H9 (cell line): ENCODE results near the gene CNNM3. TPM values are rescaled to one million over a fixed set of nuclear protein-coding genes. Genes with fewer than 3 reads are reported as not detected.

Source experiments
- DNase-seq: peaks from one replicate; pipeline ENCODE4 v3.0.0-alpha.2; 2017
- H2AFZ ChIP-seq: one replicate; pipeline ENCODE4 v1.6.1; 2013; ENCODE audit warnings: mild to moderate bottlenecking, low read length, control low read depth, moderate library complexity
- H2AK5ac ChIP-seq: 2 replicates; pipeline ENCODE4 v1.6.1; 2013; ENCODE audit warnings: low read length, control low read depth, mixed read lengths; ENCODE audit not compliant: insufficient read length
- H2BK120ac ChIP-seq: one replicate; pipeline ENCODE4 v1.6.1; 2013; ENCODE audit warnings: low read depth, mild to moderate bottlenecking, low read length, control low read depth, inconsistent platforms; ENCODE audit not compliant: poor library complexity, severe bottlenecking
- H2BK12ac ChIP-seq: 2 replicates; pipeline ENCODE4 v1.6.1; 2013; ENCODE audit warnings: low read length, control low read depth, mixed read lengths, low read depth; ENCODE audit not compliant: insufficient read length
- H2BK15ac ChIP-seq: 2 replicates; pipeline ENCODE4 v1.6.1; 2013; ENCODE audit warnings: low read depth, low read length, control low read depth
- H2BK20ac ChIP-seq: one replicate; pipeline ENCODE4 v1.6.1; 2013; ENCODE audit warnings: low read depth, mild to moderate bottlenecking, low read length, control low read depth, inconsistent platforms; ENCODE audit not compliant: poor library complexity, severe bottlenecking
- H2BK5ac ChIP-seq: 2 replicates; pipeline ENCODE4 v1.6.1; 2013; ENCODE audit warnings: low read length, control low read depth, mixed read lengths; ENCODE audit not compliant: insufficient read length
- H3K14ac ChIP-seq: 2 replicates; pipeline ENCODE4 v1.6.1; 2013; ENCODE audit warnings: low read length, control low read depth; ENCODE audit not compliant: insufficient read depth
- H3K18ac ChIP-seq: 2 replicates; pipeline ENCODE4 v1.6.1; 2013; ENCODE audit warnings: low read depth, mild to moderate bottlenecking, mixed read lengths, low read length, control low read depth; ENCODE audit not compliant: insufficient read length
- H3K23ac ChIP-seq: 2 replicates; pipeline ENCODE4 v1.6.1; 2013; ENCODE audit warnings: low read length, control low read depth, mixed read lengths, low read depth; ENCODE audit not compliant: insufficient read length
- H3K23me2 ChIP-seq: 2 replicates; pipeline ENCODE4 v1.6.1; 2013; ENCODE audit warnings: low read depth, mild to moderate bottlenecking, mixed read lengths, low read length, control low read depth; ENCODE audit not compliant: insufficient read length, poor library complexity, severe bottlenecking
- H3K27ac ChIP-seq: 2 replicates; pipeline ENCODE4 v1.5.1; 2013; ENCODE audit warnings: low read length, control low read depth, mixed read lengths, low read depth; ENCODE audit not compliant: insufficient read length
- H3K27me3 ChIP-seq: 2 replicates; pipeline ENCODE4 v1.6.1; 2013; ENCODE audit warnings: low read length, control low read depth, inconsistent platforms; ENCODE audit not compliant: insufficient read depth
- H3K4ac ChIP-seq: 2 replicates; pipeline ENCODE4 v1.6.1; 2013; ENCODE audit warnings: low read depth, mild to moderate bottlenecking, control low read depth, inconsistent platforms, low read length, moderate library complexity
- H3K4me1 ChIP-seq: 2 replicates; pipeline ENCODE4 v1.6.1; 2013; ENCODE audit warnings: low read length, control low read depth, inconsistent platforms; ENCODE audit not compliant: insufficient read depth
- H3K4me2 ChIP-seq: 2 replicates; pipeline ENCODE4 v1.6.1; 2013; ENCODE audit warnings: low read length, control low read depth, mixed read lengths; ENCODE audit not compliant: insufficient read length, insufficient read depth
- H3K56ac ChIP-seq: 2 replicates; pipeline ENCODE4 v1.6.1; 2013; ENCODE audit warnings: low read depth, mild to moderate bottlenecking, mixed read lengths, low read length, control low read depth; ENCODE audit not compliant: insufficient read length
- H3K79me1 ChIP-seq: 2 replicates; pipeline ENCODE4 v1.6.1; 2013; ENCODE audit warnings: low read depth, mild to moderate bottlenecking, moderate library complexity, low read length, control low read depth, inconsistent platforms; ENCODE audit not compliant: insufficient read depth, poor library complexity, severe bottlenecking
- H3K79me2 ChIP-seq: 2 replicates; pipeline ENCODE4 v1.6.1; 2013; ENCODE audit warnings: low read length, control low read depth, inconsistent platforms; ENCODE audit not compliant: insufficient read depth
- H3K9ac ChIP-seq: 2 replicates; pipeline ENCODE4 v1.6.1; 2013; ENCODE audit warnings: low read length, control low read depth, mixed read lengths; ENCODE audit not compliant: insufficient read length; ENCODE audit errors: extremely low read depth
- H3K9me3 ChIP-seq: one replicate; pipeline ENCODE4 v1.6.1; 2013; ENCODE audit warnings: low read depth, low read length, inconsistent platforms; ENCODE audit not compliant: control insufficient read depth
- H3T11ph ChIP-seq: one replicate; pipeline ENCODE4 v1.6.1; 2013; ENCODE audit warnings: mild to moderate bottlenecking, low read length, control low read depth, inconsistent platforms
- H4K20me1 ChIP-seq: one replicate; pipeline ENCODE4 v1.6.1; 2013; ENCODE audit not compliant: control insufficient read depth, insufficient read length, insufficient read depth
- H4K5ac ChIP-seq: 2 replicates; pipeline ENCODE4 v1.6.1; 2013; ENCODE audit warnings: low read depth, mild to moderate bottlenecking, mixed read lengths, low read length, control low read depth; ENCODE audit not compliant: insufficient read length
- H4K8ac ChIP-seq: replicated peaks from 2 replicates; pipeline ENCODE4 v1.6.1; 2013; ENCODE audit warnings: low read length, control low read depth, mixed read lengths, low read depth; ENCODE audit not compliant: insufficient read length
- H4K91ac ChIP-seq: 2 replicates; pipeline ENCODE4 v1.6.1; 2013; ENCODE audit warnings: low read depth, mild to moderate bottlenecking, moderate library complexity, mixed read lengths, low read length, control low read depth; ENCODE audit not compliant: insufficient read length
- H3K27ac Mint-ChIP-seq, 3 experiments: 2 replicates in 2 of 3; 3 replicates in 1 of 3; pipeline ENCODE4 v1.8.0; 2020 to 2021; ENCODE audit warnings: mixed read lengths in 3 of 3, mild to moderate bottlenecking in 1 of 3, moderate library complexity in 1 of 3
- H3K27me3 Mint-ChIP-seq: 2 replicates; pipeline ENCODE4 v1.8.0; 2021; ENCODE audit warnings: low read depth, mild to moderate bottlenecking, moderate library complexity, mixed read lengths
- H3K36me3 Mint-ChIP-seq, 3 experiments: 2 replicates in 2 of 3; 3 replicates in 1 of 3; pipeline ENCODE4 v1.8.0; 2020 to 2021; ENCODE audit warnings: low read depth in 3 of 3, mixed read lengths in 3 of 3; ENCODE audit not compliant: insufficient read depth in 1 of 3
- H3K4me1 Mint-ChIP-seq, 2 experiments: 2 replicates each; pipeline ENCODE4 v1.8.0; 2020; ENCODE audit warnings: mixed read lengths in 2 of 2
- H3K4me3 Mint-ChIP-seq, 2 experiments: 2 replicates in 1 of 2; 3 replicates in 1 of 2; pipeline ENCODE4 v1.8.0; 2020 to 2021; ENCODE audit warnings: mild to moderate bottlenecking in 2 of 2, mixed read lengths in 2 of 2, moderate library complexity in 1 of 2
- H3K9me3 Mint-ChIP-seq, 2 experiments: 2 replicates in 1 of 2; 3 replicates in 1 of 2; pipeline ENCODE4 v1.8.0; 2020; ENCODE audit warnings: mild to moderate bottlenecking in 2 of 2, mixed read lengths in 2 of 2, moderate library complexity in 1 of 2
- WGBS: extraction: QIAGEN DNeasy Blood & Tissue Kit; methylation state at CpG from one replicate; pipeline ENCODE4 v1.1.7; 2013; ENCODE audit warnings: missing lambda C conversion rate, low lambda C conversion rate, mixed read lengths; ENCODE audit not compliant: insufficient read length; ENCODE audit errors: extremely low coverage; 5-methylcytosine and 5-hydroxymethylcytosine counted together
- total RNA-seq: library from RNA; stranded (reverse); gene quantifications from 2 replicates; pipeline ENCODE4 v1.2.1, GENCODE V29; 2021
- TF ChIP-seq, protein P1 (sequence below): fragments of 200-600 bp; sonication (generic); conservative IDR thresholded peaks from 3 replicates; pipeline ENCODE4 v1.8.0; 2021; ENCODE audit warnings: antibody characterized with exemption, mild to moderate bottlenecking

CNNM3 gene
- total RNA-seq, 1 experiment from 2014 or later: 25.0 TPM

DNA sequence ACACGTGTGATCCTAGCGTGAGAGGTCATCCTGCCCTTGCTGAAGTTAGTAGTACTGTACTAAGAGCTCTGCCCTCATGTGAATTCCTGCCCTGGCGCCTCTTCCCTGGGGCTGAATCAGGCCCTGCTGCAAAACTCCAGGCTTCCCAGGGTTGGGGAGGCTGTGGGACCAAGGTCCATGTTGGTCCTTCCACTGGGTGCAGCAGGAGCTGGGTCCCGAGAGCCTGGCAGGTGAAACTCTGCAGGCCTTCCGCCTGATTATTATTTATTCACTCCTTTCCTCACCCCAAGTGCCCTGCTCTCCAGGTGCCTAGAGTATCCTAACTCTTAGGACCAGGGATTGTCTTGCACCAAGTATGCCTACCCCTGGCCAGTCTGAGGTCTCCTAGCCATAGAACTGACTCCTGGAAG is 5.3 kb upstream of the CNNM3 start:
- H3K23ac ChIP-seq: no peak overlapping the region
- WGBS: no CpG with 5 or more reads among the region's 5 CpGs
- no peak overlapping the region for H2BK120ac ChIP-seq
- H3K14ac ChIP-seq: no peak overlapping the region
- no peak overlapping the region for H2BK12ac ChIP-seq
- no peaks in the 10 kb centered on the region for H3K9me3 ChIP-seq
- H2BK5ac ChIP-seq: no peak overlapping the region
- H3K79me1 ChIP-seq: no peaks in the 10 kb centered on the region
- H4K8ac ChIP-seq: no peak overlapping the region
- H2BK20ac ChIP-seq: no peak overlapping the region
- H3K4me1 ChIP-seq: no peaks in the 10 kb centered on the region
- H3K27ac Mint-ChIP-seq: no peak overlapping the region; a peak in 1 of 7 replicates
- no peak overlapping the region for H3K4me2 ChIP-seq
- no peak overlapping the region for H3T11ph ChIP-seq
- no peak overlapping the region for H2BK15ac ChIP-seq
- DNase-seq: no peak
- no peak overlapping the region for H3K4me3 Mint-ChIP-seq
- H3K23me2 ChIP-seq: peaks cover 4% of the 10 kb centered on the region
- H4K5ac ChIP-seq: no peak overlapping the region
- H3K9me3 Mint-ChIP-seq: peaks cover 0 to 4% of the 10 kb centered on the region in 2 experiments; a peak in 1 of 5 replicates
- no peak overlapping the region for H3K27ac ChIP-seq
- H3K79me2 ChIP-seq: no peaks in the 10 kb centered on the region
- H4K20me1 ChIP-seq: no peaks in the 10 kb centered on the region
- H2AK5ac ChIP-seq: no peak overlapping the region
- TF ChIP-seq, protein P1, sequence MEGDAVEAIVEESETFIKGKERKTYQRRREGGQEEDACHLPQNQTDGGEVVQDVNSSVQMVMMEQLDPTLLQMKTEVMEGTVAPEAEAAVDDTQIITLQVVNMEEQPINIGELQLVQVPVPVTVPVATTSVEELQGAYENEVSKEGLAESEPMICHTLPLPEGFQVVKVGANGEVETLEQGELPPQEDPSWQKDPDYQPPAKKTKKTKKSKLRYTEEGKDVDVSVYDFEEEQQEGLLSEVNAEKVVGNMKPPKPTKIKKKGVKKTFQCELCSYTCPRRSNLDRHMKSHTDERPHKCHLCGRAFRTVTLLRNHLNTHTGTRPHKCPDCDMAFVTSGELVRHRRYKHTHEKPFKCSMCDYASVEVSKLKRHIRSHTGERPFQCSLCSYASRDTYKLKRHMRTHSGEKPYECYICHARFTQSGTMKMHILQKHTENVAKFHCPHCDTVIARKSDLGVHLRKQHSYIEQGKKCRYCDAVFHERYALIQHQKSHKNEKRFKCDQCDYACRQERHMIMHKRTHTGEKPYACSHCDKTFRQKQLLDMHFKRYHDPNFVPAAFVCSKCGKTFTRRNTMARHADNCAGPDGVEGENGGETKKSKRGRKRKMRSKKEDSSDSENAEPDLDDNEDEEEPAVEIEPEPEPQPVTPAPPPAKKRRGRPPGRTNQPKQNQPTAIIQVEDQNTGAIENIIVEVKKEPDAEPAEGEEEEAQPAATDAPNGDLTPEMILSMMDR: no peak
- H3K36me3 Mint-ChIP-seq: peaks cover 8 to 11% (median 9%) of the 10 kb centered on the region in 3 experiments; a peak in 6 of 7 replicates
- no peak overlapping the region for H3K9ac ChIP-seq
- H3K27me3 Mint-ChIP-seq: no peaks in the 10 kb centered on the region; the same call in 1 of the 2 replicates
- H3K18ac ChIP-seq: no peak overlapping the region
- H4K91ac ChIP-seq: no peak overlapping the region
- no peak overlapping the region for H2AFZ ChIP-seq
- peaks cover 6 to 7% of the 10 kb centered on the region in 2 experiments for H3K4me1 Mint-ChIP-seq
- H3K4ac ChIP-seq: no peak overlapping the region
- H3K27me3 ChIP-seq: no peaks in the 10 kb centered on the region
- H3K56ac ChIP-seq: no peak overlapping the region
